Activated CD8-positive, alpha-beta T cell treated with anti-CD3 and anti-CD28 coated beads, Interleukin-2, amount 10 ng/mL, durations not matched to agents 7 days and 5 days (primary cell): ENCODE data around the gene PDCD1LG2. TPM values are rescaled to one million over a fixed set of nuclear protein-coding genes. Genes with fewer than 3 reads are reported as not detected.
"Not testable (repeated sequence)": the region's sequence is repeated elsewhere in the genome, so short reads cannot be mapped to it uniquely, and the experiment has no call there.

ENCODE experiments used
- ATAC-seq: fragments of 150-1000 bp; cut with Tn5 transposase; one replicate; pipeline ENCODE4 v1.10.0; 2021; ENCODE audit warnings: moderate library complexity
- CTCF ChIA-PET: fragments of 350-600 bp; sonication (Branson Sonifier 250); formaldehyde crosslinking; loops from one replicate; lab custom pipeline; 2021; ENCODE audit warnings: antibody characterized with exemption; lab: Charles Lee
- POLR2A ChIA-PET: fragments of 350-600 bp; sonication (Branson Sonifier 250); formaldehyde crosslinking; loops from one replicate; lab custom pipeline; 2021; ENCODE audit warnings: antibody characterized with exemption; lab: Charles Lee
- DNase-seq: peaks from one replicate; pipeline ENCODE4 v3.0.0-alpha.2; 2020
- H3K27ac Mint-ChIP-seq: one replicate; pipeline ENCODE4 v1.8.0; 2021; ENCODE audit warnings: mild to moderate bottlenecking, mixed read lengths
- H3K27me3 Mint-ChIP-seq: one replicate; pipeline ENCODE4 v1.8.0; 2021; ENCODE audit warnings: low read depth, mixed read lengths
- H3K36me3 Mint-ChIP-seq: one replicate; pipeline ENCODE4 v1.8.0; 2021; ENCODE audit warnings: low read depth, mixed read lengths
- H3K4me1 Mint-ChIP-seq: one replicate; pipeline ENCODE4 v1.8.0; 2021; ENCODE audit warnings: low read depth, mixed read lengths
- H3K4me3 Mint-ChIP-seq: one replicate; pipeline ENCODE4 v1.8.0; 2021; ENCODE audit warnings: mild to moderate bottlenecking, mixed read lengths
- H3K9me3 Mint-ChIP-seq: one replicate; pipeline ENCODE4 v1.8.0; 2022; ENCODE audit warnings: mixed read lengths; ENCODE audit not compliant: insufficient read depth
- total RNA-seq, 2 experiments: library from RNA; stranded (reverse); gene quantifications; one replicate each; pipeline ENCODE4 v1.2.3, GENCODE V29; 2021

The PDCD1LG2 gene
- total RNA-seq, 2 experiments from 2014 or later = 0.55 TPM

DNA sequence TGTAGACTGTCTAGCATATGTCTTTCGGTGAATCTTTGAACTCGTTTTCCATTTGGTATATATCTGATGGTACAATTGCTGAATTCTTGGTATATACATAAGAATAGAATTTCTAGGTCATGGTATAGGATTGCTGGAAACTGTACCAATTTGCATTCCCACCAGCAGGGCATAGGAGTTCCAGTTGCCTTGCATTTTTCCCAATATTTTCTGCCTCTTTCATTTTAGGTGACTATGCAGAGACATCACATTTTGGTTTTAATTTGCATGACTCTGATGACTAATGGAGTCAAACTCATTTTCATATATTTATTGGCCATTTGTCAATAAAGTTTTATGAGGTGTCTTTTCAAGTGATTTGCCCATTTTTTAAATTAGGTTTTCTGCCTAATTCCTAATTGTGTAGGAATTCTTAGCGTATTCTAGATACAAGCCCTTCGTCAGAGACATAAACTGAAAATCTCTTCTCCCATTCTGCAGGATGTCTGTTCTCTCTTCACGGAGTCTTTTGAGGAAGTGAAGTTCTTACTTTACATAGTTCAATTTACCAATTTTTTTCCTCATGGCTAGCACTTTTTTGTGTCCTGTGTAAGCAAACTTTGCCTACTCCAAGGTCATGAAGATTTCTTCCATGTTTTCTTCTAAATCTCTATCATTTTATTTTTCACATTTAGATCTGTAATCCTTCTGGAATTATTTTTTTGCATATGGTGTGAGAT is 28.9 kb upstream of the PDCD1LG2 start:
- no peak for ATAC-seq
- Mint-ChIP-seq H3K27me3 (no peaks in the 10 kb centered on the region), H3K9me3 (no peaks in the 10 kb centered on the region), H3K27ac (no peak overlapping the region), H3K36me3 (no peaks in the 10 kb centered on the region), H3K4me1 (no peaks in the 10 kb centered on the region), H3K4me3 (no peak overlapping the region)
- ChIA-PET CTCF (interaction anchor here (1.2 kb wide), 1 partner anchor 109 kb away, joined by 3 read pairs; no protein-coding TSS in a partner anchor), POLR2A (no interaction called here)
- no peak for DNase-seq

DNA sequence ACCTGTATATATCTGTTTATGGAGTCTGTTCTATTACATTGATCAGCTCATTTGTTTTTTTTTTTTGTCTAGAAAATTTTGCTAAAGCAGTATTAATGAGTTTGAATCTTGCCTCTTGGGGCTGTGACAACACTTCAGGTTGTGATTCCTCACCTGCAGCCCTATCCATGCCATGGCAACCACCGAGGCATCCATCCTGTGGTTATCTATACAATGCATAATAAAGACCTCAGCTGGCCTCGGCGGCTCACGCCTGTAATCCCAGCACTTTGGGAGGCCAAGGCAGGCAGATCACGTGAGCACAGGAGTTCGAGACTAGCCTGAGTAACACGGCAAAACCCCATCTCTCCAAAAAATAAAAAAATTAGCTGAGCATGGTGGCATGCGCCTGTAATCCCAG is 28.1 kb upstream of the PDCD1LG2 start:
- H3K4me3 Mint-ChIP-seq = no peak overlapping the region
- H3K27ac Mint-ChIP-seq = no peak overlapping the region
- ATAC-seq (no peak), DNase-seq (no peak)
- no peaks in the 10 kb centered on the region for H3K27me3 Mint-ChIP-seq
- CTCF ChIA-PET = interaction anchor here (1.2 to 1.9 kb wide), 2 partner anchors 32 to 108 kb away, joined by 3 to 5 read pairs; partner anchors contain the start of gene CD274
- no peaks in the 10 kb centered on the region for H3K36me3 Mint-ChIP-seq
- POLR2A ChIA-PET = no interaction called here
- H3K9me3 Mint-ChIP-seq = no peaks in the 10 kb centered on the region
- H3K4me1 Mint-ChIP-seq = no peaks in the 10 kb centered on the region

DNA sequence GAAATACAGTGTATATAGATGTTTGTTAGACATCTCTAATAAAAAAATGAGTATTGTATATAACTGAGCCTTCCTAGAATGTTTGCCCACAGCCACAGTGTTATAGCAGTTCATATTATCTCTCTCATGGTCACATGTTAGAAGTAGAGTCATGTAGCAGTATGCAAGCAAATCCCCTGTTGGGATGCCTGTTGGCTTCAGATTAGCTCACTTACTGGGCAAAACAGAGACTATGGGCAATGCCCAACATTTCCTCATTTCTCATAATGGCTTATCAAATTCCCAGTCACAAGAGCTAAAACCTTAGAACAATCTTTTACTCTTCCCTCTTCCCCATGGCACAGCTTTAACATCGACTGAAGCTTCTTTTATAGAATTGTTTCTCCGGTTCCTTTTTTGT is 27.0 kb upstream of the PDCD1LG2 start:
- Mint-ChIP-seq H3K9me3 (no peaks in the 10 kb centered on the region), H3K4me1 (no peaks in the 10 kb centered on the region), H3K27ac (no peak overlapping the region), H3K36me3 (no peaks in the 10 kb centered on the region), H3K27me3 (no peaks in the 10 kb centered on the region), H3K4me3 (no peak overlapping the region)
- DNase-seq (no peak), ATAC-seq (no peak)
- POLR2A ChIA-PET = no interaction called here
- CTCF ChIA-PET = interaction anchor here (0.7 to 1.9 kb wide), 3 partner anchors 27 to 33 kb away, joined by 3 to 5 read pairs (median 3); partner anchors contain the start of genes CD274 and PDCD1LG2

DNA sequence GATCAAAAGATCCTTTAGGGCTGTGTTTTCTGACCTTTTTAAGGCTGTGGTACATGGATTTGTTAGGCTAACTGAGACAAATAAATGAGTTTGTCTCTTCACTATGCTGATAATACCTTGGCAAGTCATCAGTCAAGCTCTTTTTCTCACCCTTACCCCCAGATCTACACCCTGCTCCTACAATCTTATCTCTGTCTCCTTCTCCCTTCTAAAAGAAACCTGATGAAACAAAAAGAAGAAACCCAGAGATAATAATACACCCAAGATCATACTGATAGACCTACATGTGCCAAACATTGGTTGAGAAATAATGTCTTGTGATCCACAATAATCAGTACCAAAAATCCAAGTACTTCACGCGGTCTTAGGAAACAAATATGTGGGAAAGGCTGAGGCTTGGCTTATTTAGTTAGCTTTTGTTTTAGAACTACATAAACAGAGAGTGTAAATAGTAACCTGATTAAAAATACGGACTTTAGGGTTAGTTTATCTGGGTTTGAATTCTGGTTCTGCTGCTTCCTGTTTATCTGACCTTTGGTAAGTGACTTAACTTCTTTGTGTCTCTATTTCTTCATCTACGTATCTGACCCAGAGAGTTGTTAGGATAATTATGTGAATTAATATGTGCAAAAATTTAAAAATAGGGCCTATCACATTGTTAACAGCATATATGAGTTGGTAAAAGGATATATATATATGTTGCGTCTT is 24.8 kb upstream of the PDCD1LG2 start:
- CTCF ChIA-PET = no interaction called here
- Mint-ChIP-seq H3K4me1 (no peaks in the 10 kb centered on the region), H3K36me3 (no peaks in the 10 kb centered on the region), H3K9me3 (no peaks in the 10 kb centered on the region), H3K27me3 (no peaks in the 10 kb centered on the region), H3K27ac (no peak overlapping the region), H3K4me3 (no peak overlapping the region)
- DNase-seq (no peak), ATAC-seq (no peak)
- POLR2A ChIA-PET = no interaction called here

DNA sequence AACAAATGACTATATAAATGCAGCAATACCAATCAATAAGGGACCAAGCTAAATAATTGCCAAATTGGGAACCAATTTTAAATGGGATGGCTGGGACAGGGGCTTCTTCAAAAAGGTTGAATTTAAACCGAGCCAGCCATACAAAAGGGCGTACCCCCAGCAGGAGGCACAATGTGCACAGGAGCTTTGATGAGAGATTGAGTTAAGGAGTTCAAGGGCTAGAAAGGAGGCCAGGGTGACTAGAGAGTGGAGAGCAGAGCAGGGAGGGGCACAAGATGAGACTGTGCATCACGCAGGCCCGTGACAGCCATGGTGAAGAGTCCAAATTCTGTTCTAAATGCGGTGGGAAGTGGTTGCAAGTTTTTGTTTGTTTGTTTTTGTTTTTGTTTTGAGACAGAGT is 23.3 kb upstream of the PDCD1LG2 start:
- ATAC-seq = no peak
- no peaks in the 10 kb centered on the region for H3K36me3 Mint-ChIP-seq
- H3K9me3 Mint-ChIP-seq = no peaks in the 10 kb centered on the region
- DNase-seq = no peak
- H3K27me3 Mint-ChIP-seq = no peaks in the 10 kb centered on the region
- H3K27ac Mint-ChIP-seq = no peak overlapping the region
- CTCF ChIA-PET = interaction anchor here (0.7 to 0.9 kb wide), 2 partner anchors 32 to 712 kb away, joined by 3 read pairs; no protein-coding TSS in a partner anchor
- no peaks in the 10 kb centered on the region for H3K4me1 Mint-ChIP-seq
- POLR2A ChIA-PET = no interaction called here
- H3K4me3 Mint-ChIP-seq = no peak overlapping the region

DNA sequence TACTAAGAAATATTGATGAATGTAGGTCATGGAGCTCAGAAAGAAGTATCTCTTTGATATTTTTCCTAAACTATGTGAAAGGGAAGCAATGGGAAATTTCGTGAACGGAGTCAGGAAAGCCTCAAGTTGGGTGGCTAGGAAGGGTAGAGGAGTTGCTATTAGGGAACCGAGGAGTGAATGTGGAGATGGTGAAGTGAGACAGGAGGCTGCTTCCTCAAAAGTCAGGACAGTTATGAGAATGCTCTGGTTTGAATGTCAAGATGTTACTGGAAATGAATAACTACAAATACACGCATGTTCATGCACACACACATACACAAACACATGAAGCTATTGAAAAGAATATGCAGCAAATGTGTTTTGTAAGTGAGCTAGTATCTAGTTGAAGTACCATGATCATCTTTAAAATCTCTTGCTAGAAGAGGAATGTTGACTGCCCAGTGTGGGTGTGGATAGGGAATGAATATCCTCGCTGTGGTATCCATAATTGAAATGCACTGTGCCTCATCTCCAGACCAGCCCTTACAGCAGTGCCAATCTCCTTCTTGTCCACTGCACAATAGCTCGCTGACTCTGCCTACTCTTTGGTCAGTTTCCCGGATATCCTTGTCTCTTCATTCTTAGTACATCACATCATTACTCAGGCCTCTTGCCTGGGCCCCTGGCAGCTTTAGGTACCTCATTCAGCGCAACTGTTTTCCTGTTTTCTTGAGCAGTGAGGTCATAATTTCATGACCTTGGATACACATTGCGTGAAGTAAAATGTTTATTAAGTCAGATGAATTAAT is 21.9 kb upstream of the PDCD1LG2 start:
- ChIA-PET CTCF (interaction anchor here (1.0 to 1.4 kb wide), 2 partner anchors 22 to 26 kb away, joined by 3 to 5 read pairs; partner anchors contain the start of gene PDCD1LG2), POLR2A (no interaction called here)
- Mint-ChIP-seq H3K4me1 (peaks cover 5% of the 10 kb centered on the region), H3K27me3 (no peaks in the 10 kb centered on the region), H3K27ac (no peak overlapping the region), H3K36me3 (no peaks in the 10 kb centered on the region), H3K9me3 (no peaks in the 10 kb centered on the region), H3K4me3 (no peak overlapping the region)
- ATAC-seq = no peak
- no peak for DNase-seq

DNA sequence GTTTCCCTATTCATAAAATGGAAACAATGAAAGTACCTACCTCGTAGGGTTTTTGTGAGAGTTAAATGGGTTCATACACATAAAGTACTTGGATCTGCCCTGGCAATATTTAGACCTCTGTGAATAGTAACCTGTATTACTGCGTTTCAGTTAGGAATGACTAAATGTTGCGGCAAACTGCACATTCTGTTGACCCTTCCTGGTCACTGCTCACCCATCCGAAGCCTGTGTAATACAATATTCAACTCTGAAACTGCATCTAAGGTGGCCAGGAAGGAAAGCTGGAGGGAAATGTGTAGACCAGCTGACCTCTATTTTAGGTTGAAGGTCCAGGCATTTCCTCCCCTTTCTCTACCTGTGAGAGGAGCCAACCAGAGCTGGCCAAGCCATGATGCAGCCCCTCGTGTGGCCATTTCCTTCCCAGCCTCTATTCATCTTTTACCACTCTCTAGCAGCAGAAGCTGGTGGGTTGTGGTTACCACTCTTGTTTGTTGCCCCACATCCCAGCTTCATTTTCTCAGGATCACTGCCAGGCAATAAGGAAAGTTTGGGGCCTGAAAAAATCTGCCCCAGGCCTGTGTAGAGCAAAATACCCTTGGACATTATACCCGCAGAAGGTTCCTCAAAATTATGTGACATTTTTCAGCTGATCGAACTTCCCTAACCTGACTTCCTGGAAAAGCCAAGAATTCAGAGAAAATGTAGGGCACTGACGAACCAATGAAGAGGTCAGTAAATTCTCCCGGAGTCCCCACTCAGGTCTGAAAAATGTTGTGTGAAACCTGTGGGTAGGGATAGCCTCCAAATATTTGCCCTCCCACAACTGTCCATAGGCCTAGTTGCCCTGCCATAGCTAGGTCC is 20.5 kb upstream of the PDCD1LG2 start:
- H3K9me3 Mint-ChIP-seq = no peaks in the 10 kb centered on the region
- H3K36me3 Mint-ChIP-seq = no peaks in the 10 kb centered on the region
- POLR2A ChIA-PET = no interaction called here
- no peak overlapping the region for H3K27ac Mint-ChIP-seq
- ATAC-seq = no peak
- DNase-seq = no peak
- peaks cover 14% of the 10 kb centered on the region for H3K4me1 Mint-ChIP-seq
- no peak overlapping the region for H3K4me3 Mint-ChIP-seq
- CTCF ChIA-PET = interaction anchor here (0.6 kb wide), 1 partner anchor 662 kb away, joined by 3 read pairs; no protein-coding TSS in a partner anchor
- no peaks in the 10 kb centered on the region for H3K27me3 Mint-ChIP-seq

DNA sequence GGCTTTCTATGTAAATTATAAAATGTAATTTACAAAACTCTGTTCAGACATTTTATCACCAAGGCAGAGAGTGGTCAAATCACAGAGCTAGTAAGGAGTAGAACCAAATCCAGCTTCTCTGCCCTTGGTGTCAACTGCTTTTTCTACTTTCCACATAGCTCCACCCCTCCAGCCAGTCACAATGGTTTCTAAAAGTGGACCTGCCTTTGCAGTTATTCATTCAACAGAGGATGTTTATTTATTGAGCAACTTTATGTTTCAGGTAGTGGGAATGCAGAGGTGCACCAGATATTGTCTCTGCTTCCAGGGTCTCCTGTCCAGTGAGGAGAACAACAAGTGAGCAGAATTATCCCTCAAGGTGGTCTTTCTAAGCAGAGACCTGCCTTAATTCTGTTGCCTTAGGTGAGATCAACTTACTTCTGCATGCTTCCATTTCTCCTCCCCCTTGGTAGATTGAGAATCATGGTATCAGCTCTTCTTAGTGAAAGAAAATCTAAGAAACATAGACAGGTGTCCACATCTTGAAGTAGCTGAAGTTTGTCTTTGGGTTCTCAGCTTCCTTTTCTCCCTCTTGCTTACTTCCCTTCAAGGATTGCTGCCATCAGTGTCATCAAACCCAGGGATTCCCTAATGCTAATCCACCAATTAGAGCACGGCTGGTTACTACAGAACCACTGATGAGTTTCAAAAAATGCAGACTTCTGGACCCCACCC is 17.2 kb upstream of the PDCD1LG2 start:
- H3K27ac Mint-ChIP-seq = no peak overlapping the region

DNA sequence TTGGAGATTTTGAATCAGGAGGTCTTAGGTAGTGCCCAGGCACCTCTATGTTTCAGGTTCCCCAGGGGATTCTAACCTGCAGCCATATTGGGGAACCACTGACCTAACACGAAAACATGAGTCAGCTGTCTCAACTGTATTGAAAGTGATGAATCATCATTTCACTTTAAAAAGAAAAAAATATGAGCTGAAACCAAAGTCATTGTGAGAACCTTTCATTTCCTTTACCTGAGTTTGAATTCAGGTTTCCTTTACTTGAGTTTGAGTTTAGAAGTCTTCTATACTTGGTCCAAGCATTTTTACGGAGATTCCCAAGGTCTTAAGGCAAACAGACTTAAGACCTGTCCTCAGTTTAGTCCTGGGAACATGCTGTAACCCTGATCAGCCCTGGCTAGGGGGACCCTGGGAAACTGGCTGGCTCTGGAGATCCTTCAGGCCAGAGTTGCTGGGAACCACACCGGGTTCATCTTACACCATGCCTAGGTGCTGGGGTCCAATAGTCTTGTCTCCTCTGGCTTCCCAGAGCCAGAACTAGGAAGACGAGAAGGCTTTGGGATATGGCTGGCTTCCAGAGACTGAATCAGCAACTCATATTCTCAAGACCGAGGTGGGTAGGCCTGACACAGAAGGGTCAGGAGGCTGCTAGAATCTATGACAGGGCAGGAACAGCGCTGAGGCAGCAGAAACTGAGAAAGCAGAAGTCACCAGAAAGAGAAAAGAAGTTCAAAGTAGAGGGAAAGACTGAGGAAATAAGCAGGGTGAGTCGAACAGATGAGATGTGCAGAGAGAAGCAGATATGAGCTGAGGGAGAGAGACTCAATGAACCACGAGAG is 16.4 kb upstream of the PDCD1LG2 start:
- Mint-ChIP-seq H3K9me3 (no peaks in the 10 kb centered on the region), H3K4me1 (peaks cover 14% of the 10 kb centered on the region), H3K27ac (no peak overlapping the region), H3K27me3 (no peaks in the 10 kb centered on the region), H3K4me3 (no peak overlapping the region), H3K36me3 (no peaks in the 10 kb centered on the region)
- DNase-seq (no peak), ATAC-seq (no peak)
- ChIA-PET POLR2A (interaction anchor here (0.6 to 0.8 kb wide), 2 partner anchors 64 to 318 kb away, joined by 3 read pairs; no protein-coding TSS in a partner anchor), CTCF (interaction anchor here (1.2 to 1.6 kb wide), 3 partner anchors 44 to 106 kb away, joined by 3 to 7 read pairs (median 6); partner anchors contain the start of gene CD274)

More for the DNA sequence above, 17.2 kb upstream of the PDCD1LG2 start:
- Mint-ChIP-seq H3K36me3 (no peaks in the 10 kb centered on the region), H3K27me3 (no peaks in the 10 kb centered on the region), H3K4me1 (peaks cover 14% of the 10 kb centered on the region), H3K4me3 (no peak overlapping the region), H3K9me3 (no peaks in the 10 kb centered on the region)
- ChIA-PET CTCF (interaction anchor here (1.2 to 1.6 kb wide), 3 partner anchors 43 to 107 kb away, joined by 3 to 7 read pairs (median 6); partner anchors contain the start of gene CD274), POLR2A (interaction anchor here (0.6 to 0.8 kb wide), 3 partner anchors 18 to 318 kb away, joined by 3 to 5 read pairs (median 3); partner anchors contain the start of gene PDCD1LG2)
- ATAC-seq (no peak), DNase-seq (no peak)

DNA sequence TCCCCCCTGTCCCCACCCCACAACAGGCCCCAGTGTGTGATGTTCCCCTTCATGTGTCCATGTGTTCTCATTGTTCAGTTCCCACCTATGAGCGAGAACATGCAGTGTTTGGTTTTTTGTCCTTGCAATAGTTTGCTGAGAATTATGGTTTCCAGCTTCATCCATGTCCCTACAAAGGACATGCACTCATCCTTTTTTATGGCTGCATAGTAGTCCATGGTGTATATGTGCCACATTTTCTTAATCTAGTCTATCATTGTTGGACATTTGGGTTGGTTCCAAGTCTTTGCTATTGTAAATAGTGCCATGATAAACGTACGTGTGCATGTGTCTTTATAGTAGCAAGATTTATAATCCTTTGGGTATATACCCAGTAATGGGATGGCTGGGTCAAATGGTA is 15.6 kb upstream of the PDCD1LG2 start:
- POLR2A ChIA-PET, H3K27me3 Mint-ChIP-seq: not testable (repeated sequence)

More for the DNA sequence above, 15.6 kb upstream of the PDCD1LG2 start:
- peaks cover 14% of the 10 kb centered on the region for H3K4me1 Mint-ChIP-seq
- H3K9me3 Mint-ChIP-seq, H3K27ac Mint-ChIP-seq, H3K4me3 Mint-ChIP-seq, H3K36me3 Mint-ChIP-seq, ATAC-seq, CTCF ChIA-PET, DNase-seq: not testable (repeated sequence)
